Effector CD4-positive, alpha-beta T cell (primary cell): ENCODE data around the gene SMARCC1.

Source experiments
- DNase-seq: peaks from one replicate; pipeline ENCODE4 v3.0.0-alpha.2; 2020

The SMARCC1 gene

GRCh38 chr3:47692158-47692557 is 89.5 kb downstream of the SMARCC1 start:
- DNase-seq, result no peak

- DNase-seq, result no peak
Measured at GRCh38 chr3:47688488-47688887, 93.2 kb downstream of the SMARCC1 start.

- no peak for DNase-seq
Measured at GRCh38 chr3:47685037-47685436, 96.7 kb downstream of the SMARCC1 start.

- no peak for DNase-seq
Measured at GRCh38 chr3:47681016-47681415, 100.7 kb downstream of the SMARCC1 start.

GRCh38 chr3:47678446-47679338 is 103.0 kb downstream of the SMARCC1 start:
- DNase-seq, result no peak

- DNase-seq, result no peak
Measured at GRCh38 chr3:47669026-47669749, 112.5 kb downstream of the SMARCC1 start.

- DNase-seq, result no peak
Measured at GRCh38 chr3:47666118-47666517, 115.6 kb downstream of the SMARCC1 start.

- no peak for DNase-seq
Measured at GRCh38 chr3:47664519-47664918, 117.2 kb downstream of the SMARCC1 start.

GRCh38 chr3:47663630-47664240 is 118.0 kb downstream of the SMARCC1 start:
- no peak for DNase-seq

- DNase-seq, result no peak
Measured at GRCh38 chr3:47661121-47661752, 120.5 kb downstream of the SMARCC1 start.

- no peak for DNase-seq
Measured at GRCh38 chr3:47658444-47658843, 123.2 kb downstream of the SMARCC1 start.

- DNase-seq, result no peak
Measured at GRCh38 chr3:47652142-47652541, 129.6 kb downstream of the SMARCC1 start.

- no peak for DNase-seq
Measured at GRCh38 chr3:47650294-47650693, 131.4 kb downstream of the SMARCC1 start.

GRCh38 chr3:47647550-47647949 is 134.1 kb downstream of the SMARCC1 start:
- DNase-seq, result no peak

- no peak for DNase-seq
Measured at GRCh38 chr3:47646362-47646761, 135.3 kb downstream of the SMARCC1 start.

GRCh38 chr3:47645551-47645950 is 136.1 kb downstream of the SMARCC1 start:
- no peak for DNase-seq

GRCh38 chr3:47643092-47643491 is 138.6 kb downstream of the SMARCC1 start:
- no peak for DNase-seq

- no peak for DNase-seq
Measured at GRCh38 chr3:47641739-47642138, 140.0 kb downstream of the SMARCC1 start.

GRCh38 chr3:47636921-47637320 is 144.8 kb downstream of the SMARCC1 start:
- DNase-seq, result no peak

GRCh38 chr3:47636225-47636624 is 145.5 kb downstream of the SMARCC1 start:
- DNase-seq, result no peak

- DNase-seq, result no peak
Measured at GRCh38 chr3:47635536-47635935, 146.2 kb downstream of the SMARCC1 start.

- no peak for DNase-seq
Measured at GRCh38 chr3:47634996-47635395, 146.7 kb downstream of the SMARCC1 start.

- no peak for DNase-seq
Measured at GRCh38 chr3:47630810-47631209, 150.9 kb downstream of the SMARCC1 start.
